Measurements from ENCODE around the gene DIAPH3.

DNA sequence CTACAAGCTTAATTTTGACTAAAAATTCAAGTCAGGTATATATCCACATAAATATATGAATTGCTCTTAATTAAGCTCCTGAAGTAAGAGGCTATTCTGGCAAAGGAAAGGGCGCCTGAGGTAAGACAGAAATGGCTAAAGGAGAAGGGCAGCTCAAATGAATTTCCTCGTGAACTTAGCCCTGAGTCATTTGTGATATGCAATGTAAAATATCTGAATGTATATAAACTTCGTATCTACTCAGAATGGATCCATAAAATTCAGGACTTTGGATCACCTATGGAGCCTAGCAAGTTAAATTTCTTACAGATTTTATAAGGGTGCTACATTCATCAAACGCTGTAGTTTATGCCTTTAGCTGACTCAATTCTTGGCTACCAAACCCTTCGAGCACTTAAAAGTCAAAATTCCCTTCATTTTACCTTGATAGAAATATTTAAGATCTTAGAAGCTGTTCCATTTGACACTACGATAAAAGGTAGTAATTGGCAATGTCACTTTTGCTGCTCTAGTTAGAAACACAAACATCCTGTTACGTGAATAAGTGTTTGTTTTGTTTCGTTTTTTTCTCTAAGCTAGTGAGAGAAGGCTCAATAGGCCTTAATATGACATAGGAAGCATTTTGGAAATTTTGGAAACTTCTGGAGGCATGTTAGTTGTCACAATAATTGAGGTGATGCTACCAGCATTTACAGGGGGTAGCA, 69.2 kb downstream of the DIAPH3 start:
- TF ChIP-seq CTCF (IDR thresholded peaks at IDR 0.05), result no peak
- no peak for TF ChIP-seq POLR2A (IDR thresholded peaks at IDR 0.05)
